C4-2B (cell line): ENCODE results near the gene PPP2R5A.

Source experiments
- ZFX ChIP-seq: fragments of 450-650 bp; IDR thresholded peaks from 2 replicates; pipeline ENCODE4 v1.6.1; 2017
- TF ChIP-seq, protein P1 (sequence below): fragments of 450-650 bp; conservative IDR thresholded peaks from 2 replicates; pipeline ENCODE4 v1.5.1; 2017; ENCODE audit warnings: mild to moderate bottlenecking

DNA sequence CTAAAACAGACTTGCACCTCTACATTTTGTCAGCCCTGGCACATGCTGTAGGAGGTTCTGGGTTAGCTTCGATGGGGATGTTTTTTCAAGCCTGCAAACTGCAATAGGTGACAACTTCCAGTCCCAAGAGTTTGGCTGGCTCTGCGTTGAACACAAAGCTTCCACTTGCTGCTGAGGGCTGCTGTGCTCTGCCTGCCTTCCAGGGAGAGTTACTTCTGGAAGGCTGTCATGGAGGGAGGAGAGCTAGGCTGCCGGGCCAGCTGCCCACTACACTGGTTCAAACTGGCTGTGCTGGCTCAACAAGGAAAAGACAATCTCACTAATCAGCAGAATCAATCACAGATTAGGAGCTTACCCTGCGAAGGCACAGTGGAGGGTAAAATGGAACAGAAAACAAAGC, 46.7 kb upstream of the PPP2R5A start:
- TF ChIP-seq, protein P1, sequence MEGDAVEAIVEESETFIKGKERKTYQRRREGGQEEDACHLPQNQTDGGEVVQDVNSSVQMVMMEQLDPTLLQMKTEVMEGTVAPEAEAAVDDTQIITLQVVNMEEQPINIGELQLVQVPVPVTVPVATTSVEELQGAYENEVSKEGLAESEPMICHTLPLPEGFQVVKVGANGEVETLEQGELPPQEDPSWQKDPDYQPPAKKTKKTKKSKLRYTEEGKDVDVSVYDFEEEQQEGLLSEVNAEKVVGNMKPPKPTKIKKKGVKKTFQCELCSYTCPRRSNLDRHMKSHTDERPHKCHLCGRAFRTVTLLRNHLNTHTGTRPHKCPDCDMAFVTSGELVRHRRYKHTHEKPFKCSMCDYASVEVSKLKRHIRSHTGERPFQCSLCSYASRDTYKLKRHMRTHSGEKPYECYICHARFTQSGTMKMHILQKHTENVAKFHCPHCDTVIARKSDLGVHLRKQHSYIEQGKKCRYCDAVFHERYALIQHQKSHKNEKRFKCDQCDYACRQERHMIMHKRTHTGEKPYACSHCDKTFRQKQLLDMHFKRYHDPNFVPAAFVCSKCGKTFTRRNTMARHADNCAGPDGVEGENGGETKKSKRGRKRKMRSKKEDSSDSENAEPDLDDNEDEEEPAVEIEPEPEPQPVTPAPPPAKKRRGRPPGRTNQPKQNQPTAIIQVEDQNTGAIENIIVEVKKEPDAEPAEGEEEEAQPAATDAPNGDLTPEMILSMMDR: no peak
- TF ChIP-seq ZFX: no peak
